NB4 (cell line): Measurements from ENCODE around the gene ZNF628.

Source experiments
- DNase-seq: peaks from one replicate; pipeline ENCODE4 v3.0.0; 2010; ENCODE audit warnings: low read depth
- H3K4me3 ChIP-seq: one replicate; pipeline ENCODE4 v1.5.1; 2011; ENCODE audit warnings: mild to moderate bottlenecking, low read depth, low read length, moderate library complexity
- CTCF ChIP-seq: IDR thresholded peaks from one replicate; pipeline ENCODE4 v1.5.1; 2012; ENCODE audit warnings: low read depth, low read length
- MAX ChIP-seq: IDR thresholded peaks from 2 replicates; pipeline ENCODE4 v1.6.1; 2011; ENCODE audit warnings: low read depth, low read length
- MYC ChIP-seq: IDR thresholded peaks from 2 replicates; pipeline ENCODE4 v1.6.1; 2011; ENCODE audit warnings: low read depth, low read length
- POLR2A ChIP-seq: IDR thresholded peaks from 2 replicates; pipeline ENCODE4 v1.6.1; 2011; ENCODE audit warnings: mild to moderate bottlenecking; ENCODE audit not compliant: insufficient read length; ENCODE audit errors: extremely low read depth

ZNF628 gene

GRCh38 chr19:55526216-55527196 lies 50.1 kb downstream of the ZNF628 start:
- H3K4me3 ChIP-seq = no peak overlapping the region
- no peak for DNase-seq
- TF ChIP-seq CTCF = no peak
- no peak for TF ChIP-seq MAX
- TF ChIP-seq POLR2A = no peak
- TF ChIP-seq MYC = no peak

GRCh38 chr19:55527197-55528029 lies 51.0 kb downstream of the ZNF628 start:
- no peak for TF ChIP-seq MYC
- no peak for TF ChIP-seq MAX
- DNase-seq = no peak
- H3K4me3 ChIP-seq = no peak overlapping the region

GRCh38 chr19:55528030-55528803 lies 51.8 kb downstream of the ZNF628 start:
- DNase-seq = no peak
- H3K4me3 ChIP-seq = no peak overlapping the region
- no peak for TF ChIP-seq POLR2A
- TF ChIP-seq MYC = no peak
- TF ChIP-seq CTCF = no peak
- TF ChIP-seq MAX = no peak

GRCh38 chr19:55529636-55530234 lies 53.3 kb downstream of the ZNF628 start:
- TF ChIP-seq POLR2A (no peak), CTCF (no peak), MAX (no peak), MYC (no peak)
- DNase-seq = no peak
- no peak overlapping the region for H3K4me3 ChIP-seq

GRCh38 chr19:55530996-55531395 lies 54.6 kb downstream of the ZNF628 start:
- TF ChIP-seq MAX (no peak), MYC (no peak), CTCF (no peak), POLR2A (no peak)
- no peak overlapping the region for H3K4me3 ChIP-seq
- DNase-seq = no peak
